ENCODE measurements around the gene C3orf22. TPM values are rescaled to one million over a fixed set of nuclear protein-coding genes. Genes with fewer than 3 reads are reported as not detected.

The C3orf22 gene
- total RNA-seq, 5 donors from 2014 or later (not counting 1 experiment from before 2014, with no cell fraction given): not detected

- 82% methylated on average over 5 of the region's 8 CpGs for WGBS (ENCODE audit: insufficient coverage)
- peaks cover 0 to 56% of the 10 kb centered on the region in 2 experiments for H3K27me3 ChIP-seq (replicated peaks in 1 of 2; ENCODE audit: control insufficient read depth in 2 of 2, extremely low read depth in 1 of 2, insufficient read depth in 2 of 2, low read length in 1 of 2)
- no peaks in the 10 kb centered on the region for H3K36me3 ChIP-seq (ENCODE audit: control insufficient read depth in 2 of 2, extremely low read depth in 1 of 2, insufficient read depth in 1 of 2, low read length in 1 of 2)
- ChIA-PET CTCF (interaction anchor here in 1 of 2 donors (0.6 to 1.6 kb wide), 2 partner anchors 11 to 134 kb away, joined by 3 to 4 read pairs; no protein-coding TSS in a partner anchor), POLR2A (no interaction called here)
- H3K4me1 ChIP-seq (ENCODE audit: control insufficient read depth in 1 of 2, extremely low read depth in 1 of 2, insufficient read depth in 2 of 2, low read length in 2 of 2): peaks cover 0 to 7% of the 10 kb centered on the region in 2 experiments
- ATAC-seq (replicated peaks in 1 of 4) (no peak), DNase-seq (no peak)
- H3K27ac ChIP-seq (ENCODE audit: low read length): no peak overlapping the region
- Mint-ChIP-seq H3K27me3 (peaks cover 12 to 24% of the 10 kb centered on the region in 2 donors), H3K4me1 (no peaks in the 10 kb centered on the region), H3K4me3 (no peak overlapping the region), H3K36me3 (no peaks in the 10 kb centered on the region), H3K27ac (no peak overlapping the region), H3K9me3 (no peaks in the 10 kb centered on the region)
- no peaks in the 10 kb centered on the region for H3K9me3 ChIP-seq
- no peak overlapping the region for H3K4me3 ChIP-seq (ENCODE audit: control insufficient read depth in 1 of 2, extremely low read depth in 1 of 2, low read length in 1 of 2)
These were observed 32.7 kb downstream of the C3orf22 start for GRCh38 chr3:126525853-126526667.

- Mint-ChIP-seq H3K36me3 (no peaks in the 10 kb centered on the region), H3K4me3 (no peak overlapping the region), H3K27ac (no peak overlapping the region), H3K27me3 (peaks cover 12 to 24% of the 10 kb centered on the region in 2 donors), H3K4me1 (no peaks in the 10 kb centered on the region), H3K9me3 (no peaks in the 10 kb centered on the region)
- Histone ChIP-seq H3K27ac (ENCODE audit: low read length) (no peak overlapping the region), H3K36me3 (ENCODE audit: control insufficient read depth in 2 of 2, extremely low read depth in 1 of 2, insufficient read depth in 1 of 2, low read length in 1 of 2) (no peaks in the 10 kb centered on the region), H3K4me3 (ENCODE audit: control insufficient read depth in 1 of 2, extremely low read depth in 1 of 2, low read length in 1 of 2) (no peak overlapping the region), H3K4me1 (ENCODE audit: control insufficient read depth in 1 of 2, extremely low read depth in 1 of 2, insufficient read depth in 2 of 2, low read length in 2 of 2) (peaks cover 0 to 7% of the 10 kb centered on the region in 2 experiments), H3K9me3 (no peaks in the 10 kb centered on the region), H3K27me3 (replicated peaks in 1 of 2; ENCODE audit: control insufficient read depth in 2 of 2, extremely low read depth in 1 of 2, insufficient read depth in 2 of 2, low read length in 1 of 2) (peaks cover 0 to 50% of the 10 kb centered on the region in 2 experiments)
- CTCF ChIA-PET: no interaction called here
- no peak for DNase-seq
- POLR2A ChIA-PET: no interaction called here
- 77% methylated on average over 5 of the region's 12 CpGs for WGBS (ENCODE audit: insufficient coverage)
- no peak for ATAC-seq (replicated peaks in 1 of 4)
These were observed 33.5 kb downstream of the C3orf22 start for GRCh38 chr3:126525091-126525852.

- POLR2A ChIA-PET: no interaction called here
- H3K9me3 ChIP-seq: no peaks in the 10 kb centered on the region
- H3K4me3 Mint-ChIP-seq: peak overlapping the region in 1 of 3 donors; percentile 12
- no peak overlapping the region for H3K27ac ChIP-seq (ENCODE audit: low read length)
- no peaks in the 10 kb centered on the region for H3K9me3 Mint-ChIP-seq
- DNase-seq (no peak), ATAC-seq (replicated peaks in 1 of 4) (no peak)
- H3K36me3 ChIP-seq (ENCODE audit: control insufficient read depth in 2 of 2, extremely low read depth in 1 of 2, insufficient read depth in 1 of 2, low read length in 1 of 2): no peaks in the 10 kb centered on the region
- H3K27me3 Mint-ChIP-seq: peaks cover 12 to 24% of the 10 kb centered on the region in 2 donors
- peaks cover 0 to 44% of the 10 kb centered on the region in 2 experiments for H3K27me3 ChIP-seq (replicated peaks in 1 of 2; ENCODE audit: control insufficient read depth in 2 of 2, extremely low read depth in 1 of 2, insufficient read depth in 2 of 2, low read length in 1 of 2)
- H3K4me1 ChIP-seq (ENCODE audit: control insufficient read depth in 1 of 2, extremely low read depth in 1 of 2, insufficient read depth in 2 of 2, low read length in 2 of 2): peaks cover 0 to 7% of the 10 kb centered on the region in 2 experiments
- WGBS (ENCODE audit: insufficient coverage): under 1% methylated on average over 16 of the region's 31 CpGs
- CTCF ChIA-PET: no interaction called here
- no peak overlapping the region for H3K4me3 ChIP-seq (ENCODE audit: control insufficient read depth in 1 of 2, extremely low read depth in 1 of 2, low read length in 1 of 2)
- H3K27ac Mint-ChIP-seq: no peak overlapping the region
- no peaks in the 10 kb centered on the region for H3K36me3 Mint-ChIP-seq
- no peaks in the 10 kb centered on the region for H3K4me1 Mint-ChIP-seq
These were observed 34.2 kb downstream of the C3orf22 start for GRCh38 chr3:126524429-126524988.

- no peaks in the 10 kb centered on the region for H3K9me3 Mint-ChIP-seq
- POLR2A ChIA-PET: no interaction called here
These were observed 34.8 kb downstream of the C3orf22 start, which contains the start of gene CHST13 for GRCh38 chr3:126523745-126524428. CHST13 (plus strand) TSS chr3:126524155; CDS start chr3:126524333, 178 bp downstream.

GRCh38 chr3:126522363-126522788 is 36.4 kb downstream of the C3orf22 start:
- ChIA-PET CTCF (interaction anchor here (0.5 to 1.1 kb wide), 11 partner anchors 28 to 1632 kb away, joined by 3 to 5 read pairs (median 3); no protein-coding TSS in a partner anchor), POLR2A (no interaction called here)
- Mint-ChIP-seq H3K27ac (no peak overlapping the region), H3K9me3 (no peaks in the 10 kb centered on the region), H3K27me3 (peaks cover 12 to 24% of the 10 kb centered on the region in 2 donors), H3K4me3 (no peak overlapping the region), H3K36me3 (no peaks in the 10 kb centered on the region), H3K4me1 (no peaks in the 10 kb centered on the region)
- DNase-seq: peak in 22 of 35 experiments; percentile 4 to 57 (median 28)
- WGBS (ENCODE audit: insufficient coverage): 2% methylated on average over 6 of the region's 6 CpGs
- peaks cover 0 to 7% of the 10 kb centered on the region in 2 experiments for H3K4me1 ChIP-seq (ENCODE audit: control insufficient read depth in 1 of 2, extremely low read depth in 1 of 2, insufficient read depth in 2 of 2, low read length in 2 of 2)
- H3K27me3 ChIP-seq (replicated peaks in 1 of 2; ENCODE audit: control insufficient read depth in 2 of 2, extremely low read depth in 1 of 2, insufficient read depth in 2 of 2, low read length in 1 of 2): peaks cover 0 to 57% of the 10 kb centered on the region in 2 experiments
- H3K36me3 ChIP-seq (ENCODE audit: control insufficient read depth in 2 of 2, extremely low read depth in 1 of 2, insufficient read depth in 1 of 2, low read length in 1 of 2): no peaks in the 10 kb centered on the region
- no peak overlapping the region for H3K4me3 ChIP-seq (ENCODE audit: control insufficient read depth in 1 of 2, extremely low read depth in 1 of 2, low read length in 1 of 2)
- H3K27ac ChIP-seq (ENCODE audit: low read length): no peak overlapping the region
- no peaks in the 10 kb centered on the region for H3K9me3 ChIP-seq
- peak in 3 of 4 experiments; percentile 24 to 41 (median 25) for ATAC-seq (replicated peaks in 1 of 4)

More at GRCh38 chr3:126523745-126524428, 34.8 kb downstream of the C3orf22 start, which contains the start of gene CHST13:
- Mint-ChIP-seq H3K27me3 (peaks cover 12 to 24% of the 10 kb centered on the region in 2 donors), H3K4me1 (no peaks in the 10 kb centered on the region), H3K4me3 (peak within 1 kb of the TSS in 1 of 3 donors; percentile 12), H3K27ac (no peak within 1 kb of the TSS), H3K36me3 (no peaks in the 10 kb centered on the region)
- DNase-seq: peak in 1 of 35 experiments; percentile 10
- ATAC-seq (replicated peaks in 1 of 4): no peak
- 12% methylated on average over 56 of the region's 56 CpGs for WGBS (ENCODE audit: insufficient coverage)
- CTCF ChIA-PET: interaction anchor here in 1 of 2 donors (0.7 kb wide), 3 partner anchors 345 to 511 kb away, joined by 3 to 6 read pairs (median 6); no protein-coding TSS in a partner anchor
- no peak within 1 kb of the TSS for H3K4me3 ChIP-seq (ENCODE audit: control insufficient read depth in 1 of 2, extremely low read depth in 1 of 2, low read length in 1 of 2)
- no peaks in the 10 kb centered on the region for H3K9me3 ChIP-seq
- peaks cover 0 to 44% of the 10 kb centered on the region in 2 experiments for H3K27me3 ChIP-seq (replicated peaks in 1 of 2; ENCODE audit: control insufficient read depth in 2 of 2, extremely low read depth in 1 of 2, insufficient read depth in 2 of 2, low read length in 1 of 2)
- H3K27ac ChIP-seq (ENCODE audit: low read length): no peak within 1 kb of the TSS
- H3K4me1 ChIP-seq (ENCODE audit: control insufficient read depth in 1 of 2, extremely low read depth in 1 of 2, insufficient read depth in 2 of 2, low read length in 2 of 2): peaks cover 0 to 7% of the 10 kb centered on the region in 2 experiments
- H3K36me3 ChIP-seq (ENCODE audit: control insufficient read depth in 2 of 2, extremely low read depth in 1 of 2, insufficient read depth in 1 of 2, low read length in 1 of 2): no peaks in the 10 kb centered on the region

All from T-cell (primary cell).